ENCODE results near the gene RBFOX1. TPM values are rescaled to one million over a fixed set of nuclear protein-coding genes. Genes with fewer than 3 reads are reported as not detected.

Gene RBFOX1
- total and polyA plus RNA-seq, 10 of the 15 experiments (the other 5 are each of a cell fraction or from before 2014, with no cell fraction given) = 0.87 TPM; not detected in 9

DNA sequence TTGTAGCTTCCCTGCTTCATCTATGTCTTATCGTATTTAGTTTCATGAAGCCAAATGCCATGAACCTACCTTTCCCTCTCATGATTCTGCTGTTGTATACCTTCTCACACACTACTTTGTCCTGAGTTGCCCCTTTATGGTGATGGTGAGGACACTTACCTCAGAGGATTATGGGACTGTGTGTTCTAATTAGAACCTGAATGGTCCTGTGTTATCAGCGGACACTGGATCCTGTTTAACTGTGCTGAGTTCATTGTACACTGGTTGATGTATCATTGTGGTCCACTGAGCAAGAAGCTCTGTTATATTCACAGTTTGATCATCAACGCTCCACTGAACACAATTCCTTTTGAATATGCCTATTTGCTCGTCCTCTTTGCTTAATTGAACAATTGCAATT is 343.0 kb downstream of the RBFOX1 start (continued):
- no peak for TF ChIP-seq POLR2AphosphoS2 (IDR thresholded peaks at IDR 0.05; ENCODE audit: low read depth, low read length)

DNA sequence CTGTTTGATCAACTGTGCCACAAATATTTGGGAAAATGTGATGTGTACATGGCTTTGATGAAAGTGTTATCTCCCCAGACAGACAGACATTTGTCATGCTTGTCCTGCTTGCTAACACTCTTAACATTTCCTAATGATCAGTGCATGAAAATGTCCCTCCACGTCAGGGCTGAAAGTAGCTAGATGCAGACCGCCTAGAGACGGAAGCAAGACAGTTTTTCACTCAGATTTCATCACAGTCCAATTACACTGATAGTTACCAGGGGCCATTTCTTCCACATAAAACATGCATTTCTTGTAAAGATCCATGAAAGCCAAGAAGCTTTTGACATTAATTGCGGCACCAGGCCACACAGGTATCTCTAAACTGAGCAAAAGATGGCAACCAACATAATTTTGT is 347.7 kb downstream of the RBFOX1 start:
- Histone ChIP-seq H3K9ac (ENCODE audit: control insufficient read depth, insufficient read depth, low read length) (no peak overlapping the region), H3K79me2 (ENCODE audit: control insufficient read depth, insufficient read depth, low read length) (no peaks in the 10 kb centered on the region), H3K4me3 (no peak overlapping the region), H3K27me3 (replicated peaks in 1 of 2; ENCODE audit: control insufficient read depth in 2 of 2, insufficient read depth in 2 of 2, low read length in 1 of 2) (no peaks in the 10 kb centered on the region), H3K4me2 (ENCODE audit: control insufficient read depth, insufficient read depth) (no peak overlapping the region), H3K27ac (ENCODE audit: control insufficient read depth, insufficient read depth) (no peak overlapping the region), H3K36me3 (ENCODE audit: control insufficient read depth in 2 of 2, insufficient read depth in 2 of 2, low read length in 1 of 2) (no peaks in the 10 kb centered on the region), H3K9me3 (replicated peaks; ENCODE audit: control insufficient read depth, insufficient read depth, low read length) (no peaks in the 10 kb centered on the region), H2AFZ (ENCODE audit: control insufficient read depth, low read depth, low read length) (no peak overlapping the region), H4K20me1 (ENCODE audit: control insufficient read depth, insufficient read depth) (no peaks in the 10 kb centered on the region), H3K4me1 (ENCODE audit: control insufficient read depth, insufficient read depth, low read length) (no peaks in the 10 kb centered on the region)
- intact Hi-C loops (cut with micrococcal nuclease; ENCODE audit: unreplicated experiment) = no loop called here
- 32% methylated on average over 4 of the region's 4 CpGs for WGBS (ENCODE audit: insufficient coverage, insufficient replicate concordance, low lambda C conversion rate, missing lambda C conversion rate)
- ChIA-PET RAD21 (ENCODE audit: unreplicated experiment) (no interaction called here), CTCF (no interaction called here), SMC1A (ENCODE audit: uncharacterized antibody, unreplicated experiment) (no interaction called here), POLR2A (no interaction called here)
- no TSS peak for BruUV-seq (replicated peaks)
- in situ Hi-C loops (cut with MboI) = no loop called here
- no peak for FAIRE-seq
- DNase-seq (ENCODE audit: low read depth, low spot score) = no peak
- no peak for ATAC-seq
- TF ChIP-seq SUZ12 (IDR thresholded peaks at IDR 0.05; ENCODE audit: unreplicated experiment) = no peak
- TF ChIP-seq, protein P1, sequence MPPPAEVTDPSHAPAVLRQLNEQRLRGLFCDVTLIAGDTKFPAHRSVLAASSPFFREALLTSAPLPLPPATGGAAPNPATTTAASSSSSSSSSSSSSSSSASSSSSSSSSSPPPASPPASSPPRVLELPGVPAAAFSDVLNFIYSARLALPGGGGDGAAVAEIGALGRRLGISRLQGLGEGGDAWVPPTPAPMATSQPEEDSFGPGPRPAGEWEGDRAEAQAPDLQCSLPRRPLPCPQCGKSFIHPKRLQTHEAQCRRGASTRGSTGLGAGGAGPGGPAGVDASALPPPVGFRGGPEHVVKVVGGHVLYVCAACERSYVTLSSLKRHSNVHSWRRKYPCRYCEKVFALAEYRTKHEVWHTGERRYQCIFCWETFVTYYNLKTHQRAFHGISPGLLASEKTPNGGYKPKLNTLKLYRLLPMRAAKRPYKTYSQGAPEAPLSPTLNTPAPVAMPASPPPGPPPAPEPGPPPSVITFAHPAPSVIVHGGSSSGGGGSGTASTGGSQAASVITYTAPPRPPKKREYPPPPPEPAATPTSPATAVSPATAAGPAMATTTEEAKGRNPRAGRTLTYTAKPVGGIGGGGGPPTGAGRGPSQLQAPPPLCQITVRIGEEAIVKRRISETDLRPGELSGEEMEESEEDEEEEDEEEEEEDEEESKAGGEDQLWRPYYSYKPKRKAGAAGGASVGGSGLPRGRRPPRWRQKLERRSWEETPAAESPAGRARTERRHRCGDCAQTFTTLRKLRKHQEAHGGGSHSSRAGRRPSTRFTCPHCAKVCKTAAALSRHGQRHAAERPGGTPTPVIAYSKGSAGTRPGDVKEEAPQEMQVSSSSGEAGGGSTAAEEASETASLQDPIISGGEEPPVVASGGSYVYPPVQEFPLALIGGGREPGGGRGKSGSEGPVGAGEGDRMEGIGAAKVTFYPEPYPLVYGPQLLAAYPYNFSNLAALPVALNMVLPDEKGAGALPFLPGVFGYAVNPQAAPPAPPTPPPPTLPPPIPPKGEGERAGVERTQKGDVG (CRISPR knock-in tag; IDR thresholded peaks at IDR 0.05) = no peak
- no peak for TF ChIP-seq ZNF622 (IDR thresholded peaks at IDR 0.05)
- TF ChIP-seq RUNX3 (IDR thresholded peaks at IDR 0.05; ENCODE audit: low read length) = no peak
- no peak for TF ChIP-seq NFYA (IDR thresholded peaks at IDR 0.05; ENCODE audit: borderline replicate concordance, low read depth, low read length)
- TF ChIP-seq SPI1 (IDR thresholded peaks at IDR 0.05; ENCODE audit: borderline replicate concordance, insufficient read depth, low read depth, low read length) = no peak
- TF ChIP-seq, protein P2, sequence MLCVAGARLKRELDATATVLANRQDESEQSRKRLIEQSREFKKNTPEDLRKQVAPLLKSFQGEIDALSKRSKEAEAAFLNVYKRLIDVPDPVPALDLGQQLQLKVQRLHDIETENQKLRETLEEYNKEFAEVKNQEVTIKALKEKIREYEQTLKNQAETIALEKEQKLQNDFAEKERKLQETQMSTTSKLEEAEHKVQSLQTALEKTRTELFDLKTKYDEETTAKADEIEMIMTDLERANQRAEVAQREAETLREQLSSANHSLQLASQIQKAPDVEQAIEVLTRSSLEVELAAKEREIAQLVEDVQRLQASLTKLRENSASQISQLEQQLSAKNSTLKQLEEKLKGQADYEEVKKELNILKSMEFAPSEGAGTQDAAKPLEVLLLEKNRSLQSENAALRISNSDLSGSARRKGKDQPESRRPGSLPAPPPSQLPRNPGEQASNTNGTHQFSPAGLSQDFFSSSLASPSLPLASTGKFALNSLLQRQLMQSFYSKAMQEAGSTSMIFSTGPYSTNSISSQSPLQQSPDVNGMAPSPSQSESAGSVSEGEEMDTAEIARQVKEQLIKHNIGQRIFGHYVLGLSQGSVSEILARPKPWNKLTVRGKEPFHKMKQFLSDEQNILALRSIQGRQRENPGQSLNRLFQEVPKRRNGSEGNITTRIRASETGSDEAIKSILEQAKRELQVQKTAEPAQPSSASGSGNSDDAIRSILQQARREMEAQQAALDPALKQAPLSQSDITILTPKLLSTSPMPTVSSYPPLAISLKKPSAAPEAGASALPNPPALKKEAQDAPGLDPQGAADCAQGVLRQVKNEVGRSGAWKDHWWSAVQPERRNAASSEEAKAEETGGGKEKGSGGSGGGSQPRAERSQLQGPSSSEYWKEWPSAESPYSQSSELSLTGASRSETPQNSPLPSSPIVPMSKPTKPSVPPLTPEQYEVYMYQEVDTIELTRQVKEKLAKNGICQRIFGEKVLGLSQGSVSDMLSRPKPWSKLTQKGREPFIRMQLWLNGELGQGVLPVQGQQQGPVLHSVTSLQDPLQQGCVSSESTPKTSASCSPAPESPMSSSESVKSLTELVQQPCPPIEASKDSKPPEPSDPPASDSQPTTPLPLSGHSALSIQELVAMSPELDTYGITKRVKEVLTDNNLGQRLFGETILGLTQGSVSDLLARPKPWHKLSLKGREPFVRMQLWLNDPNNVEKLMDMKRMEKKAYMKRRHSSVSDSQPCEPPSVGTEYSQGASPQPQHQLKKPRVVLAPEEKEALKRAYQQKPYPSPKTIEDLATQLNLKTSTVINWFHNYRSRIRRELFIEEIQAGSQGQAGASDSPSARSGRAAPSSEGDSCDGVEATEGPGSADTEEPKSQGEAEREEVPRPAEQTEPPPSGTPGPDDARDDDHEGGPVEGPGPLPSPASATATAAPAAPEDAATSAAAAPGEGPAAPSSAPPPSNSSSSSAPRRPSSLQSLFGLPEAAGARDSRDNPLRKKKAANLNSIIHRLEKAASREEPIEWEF (IDR thresholded peaks at IDR 0.05; ENCODE audit: insufficient replicate concordance, low read depth, low read length) = no peak
- TF ChIP-seq, protein P3, sequence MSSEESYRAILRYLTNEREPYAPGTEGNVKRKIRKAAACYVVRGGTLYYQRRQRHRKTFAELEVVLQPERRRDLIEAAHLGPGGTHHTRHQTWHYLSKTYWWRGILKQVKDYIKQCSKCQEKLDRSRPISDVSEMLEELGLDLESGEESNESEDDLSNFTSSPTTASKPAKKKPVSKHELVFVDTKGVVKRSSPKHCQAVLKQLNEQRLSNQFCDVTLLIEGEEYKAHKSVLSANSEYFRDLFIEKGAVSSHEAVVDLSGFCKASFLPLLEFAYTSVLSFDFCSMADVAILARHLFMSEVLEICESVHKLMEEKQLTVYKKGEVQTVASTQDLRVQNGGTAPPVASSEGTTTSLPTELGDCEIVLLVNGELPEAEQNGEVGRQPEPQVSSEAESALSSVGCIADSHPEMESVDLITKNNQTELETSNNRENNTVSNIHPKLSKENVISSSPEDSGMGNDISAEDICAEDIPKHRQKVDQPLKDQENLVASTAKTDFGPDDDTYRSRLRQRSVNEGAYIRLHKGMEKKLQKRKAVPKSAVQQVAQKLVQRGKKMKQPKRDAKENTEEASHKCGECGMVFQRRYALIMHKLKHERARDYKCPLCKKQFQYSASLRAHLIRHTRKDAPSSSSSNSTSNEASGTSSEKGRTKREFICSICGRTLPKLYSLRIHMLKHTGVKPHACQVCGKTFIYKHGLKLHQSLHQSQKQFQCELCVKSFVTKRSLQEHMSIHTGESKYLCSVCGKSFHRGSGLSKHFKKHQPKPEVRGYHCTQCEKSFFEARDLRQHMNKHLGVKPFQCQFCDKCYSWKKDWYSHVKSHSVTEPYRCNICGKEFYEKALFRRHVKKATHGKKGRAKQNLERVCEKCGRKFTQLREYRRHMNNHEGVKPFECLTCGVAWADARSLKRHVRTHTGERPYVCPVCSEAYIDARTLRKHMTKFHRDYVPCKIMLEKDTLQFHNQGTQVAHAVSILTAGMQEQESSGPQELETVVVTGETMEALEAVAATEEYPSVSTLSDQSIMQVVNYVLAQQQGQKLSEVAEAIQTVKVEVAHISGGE (CRISPR knock-in tag; IDR thresholded peaks at IDR 0.05) = no peak
- no peak for TF ChIP-seq PML (IDR thresholded peaks at IDR 0.05; ENCODE audit: low read length)
- TF ChIP-seq SMAD5 (IDR thresholded peaks at IDR 0.05; ENCODE audit: low read depth) = no peak
- no peak for TF ChIP-seq IKZF1 (conservative IDR thresholded peaks at IDR 0.05)

Data from GM12878 (cell line).